HG03066 (cell line): ENCODE results near the gene PDE1C.
"Not testable (repeated sequence)": the region's sequence is repeated elsewhere in the genome, so short reads cannot be mapped to it uniquely, and the experiment has no call there.

Source experiments
- ATAC-seq: cut with Tn5 transposase; IDR thresholded peaks from one replicate; pipeline ENCODE4 v1.9.1; 2021; ENCODE audit warnings: low read depth; ENCODE audit not compliant: unreplicated experiment

PDE1C gene

DNA sequence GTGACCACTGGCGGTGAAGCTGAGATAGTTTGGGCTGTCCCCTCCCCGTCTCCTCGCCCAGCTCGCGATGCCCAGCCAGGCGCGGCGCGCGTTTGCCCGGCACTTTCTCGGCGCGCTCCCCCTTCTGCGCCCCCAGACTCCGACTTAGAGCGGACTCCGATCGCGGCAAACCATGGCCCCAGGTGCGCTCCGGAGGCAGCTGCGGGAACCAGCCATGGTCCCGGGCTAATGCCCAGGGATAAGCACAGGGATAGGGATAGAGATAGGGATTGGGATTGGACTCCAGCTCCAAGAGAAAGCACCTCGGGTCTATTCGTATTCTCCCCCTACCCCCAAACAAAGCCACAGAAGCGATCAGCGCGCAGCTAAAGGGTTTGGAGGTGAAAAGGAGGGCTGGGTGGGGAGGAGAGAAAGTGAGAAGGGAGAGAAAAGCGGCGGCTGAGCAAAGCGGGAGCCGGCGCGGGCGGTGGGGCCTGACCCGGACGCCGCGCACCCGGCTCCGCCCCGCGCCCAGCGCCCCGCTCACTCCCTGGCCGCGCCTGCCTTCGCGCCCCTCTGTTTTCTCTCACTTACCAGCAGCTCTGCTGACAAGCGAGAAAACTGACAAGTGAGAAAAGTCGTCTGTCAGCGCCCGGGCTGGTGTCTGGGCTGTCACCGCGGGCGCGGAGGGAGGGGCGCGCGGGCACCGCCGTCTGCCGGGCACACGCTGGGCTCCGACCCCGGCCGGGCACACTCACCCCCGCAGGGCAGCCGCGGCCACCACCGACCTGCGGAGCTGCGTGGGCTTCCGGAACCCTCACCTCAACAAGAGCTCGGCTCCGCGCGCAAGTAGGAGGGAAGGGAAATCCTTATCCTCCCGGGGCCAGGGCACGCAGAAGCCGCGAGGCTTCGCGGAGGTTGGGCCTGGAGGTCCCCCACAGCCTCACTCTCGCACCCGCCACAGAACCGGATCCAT is at the start of gene PDE1C:
TSS of gene PDE1C (minus strand) at position 2 of the 955 bp plus-strand sequence.
- no peak for ATAC-seq

DNA sequence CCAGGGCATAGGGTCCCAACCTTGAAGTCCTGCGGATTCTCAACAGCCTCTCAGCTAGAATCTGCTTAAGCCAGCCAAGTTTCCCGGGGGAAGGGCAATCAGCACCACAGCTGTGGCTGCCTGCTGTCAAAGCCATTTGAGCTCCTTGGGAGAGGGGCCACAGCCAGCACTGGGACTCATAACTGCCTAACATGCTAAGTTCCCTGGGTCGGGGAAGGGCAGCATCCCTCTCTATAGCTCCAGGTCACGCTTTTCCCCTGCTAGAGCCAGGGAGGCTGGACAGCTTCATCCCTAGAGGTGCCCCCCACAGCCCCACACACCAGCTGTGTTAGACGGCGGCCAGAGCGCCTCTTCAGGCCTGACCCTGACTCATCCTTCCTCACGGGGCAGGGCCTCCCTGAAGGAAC is 49.6 kb upstream of the PDE1C start:
- ATAC-seq, result no peak

DNA sequence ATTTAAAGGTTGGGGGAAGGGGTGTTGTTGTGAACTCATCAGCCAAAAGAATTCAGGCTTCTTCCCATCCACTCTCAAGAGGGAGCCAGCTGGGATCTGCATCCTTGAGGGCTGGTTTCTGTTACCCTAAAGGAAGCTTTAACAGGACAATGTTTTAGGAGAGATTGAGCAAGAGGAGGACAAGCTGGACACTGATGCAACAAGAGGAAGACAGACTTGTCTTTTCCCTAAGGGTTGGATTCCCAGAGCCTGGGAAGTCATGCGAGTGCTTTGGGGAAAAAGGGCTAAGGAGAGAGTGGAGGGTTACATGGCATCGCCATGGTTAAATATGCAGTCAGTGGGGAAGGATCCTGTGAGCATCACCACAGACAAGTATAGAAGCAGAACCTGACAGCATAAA is 47.6 kb upstream of the PDE1C start:
- ATAC-seq, result no peak

DNA sequence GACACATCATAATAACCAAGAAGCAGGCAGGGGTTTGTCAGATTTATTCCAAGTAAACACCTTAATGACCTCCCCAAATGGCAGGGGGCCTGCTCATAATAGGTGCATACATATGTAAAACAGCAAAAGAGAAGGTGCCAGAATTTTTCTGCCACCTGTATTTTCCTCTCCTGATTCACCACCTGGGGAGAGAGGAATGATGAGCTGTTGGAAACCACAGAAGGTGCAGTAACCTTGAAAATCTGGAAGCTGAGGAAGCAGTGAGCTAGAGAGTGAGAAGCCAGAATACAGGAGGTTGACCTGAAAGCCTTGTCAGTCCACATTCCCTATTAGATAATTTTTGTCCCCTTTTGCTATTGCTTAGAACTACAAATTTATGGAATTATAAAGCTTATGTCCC is 46.2 kb upstream of the PDE1C start:
- no peak for ATAC-seq

DNA sequence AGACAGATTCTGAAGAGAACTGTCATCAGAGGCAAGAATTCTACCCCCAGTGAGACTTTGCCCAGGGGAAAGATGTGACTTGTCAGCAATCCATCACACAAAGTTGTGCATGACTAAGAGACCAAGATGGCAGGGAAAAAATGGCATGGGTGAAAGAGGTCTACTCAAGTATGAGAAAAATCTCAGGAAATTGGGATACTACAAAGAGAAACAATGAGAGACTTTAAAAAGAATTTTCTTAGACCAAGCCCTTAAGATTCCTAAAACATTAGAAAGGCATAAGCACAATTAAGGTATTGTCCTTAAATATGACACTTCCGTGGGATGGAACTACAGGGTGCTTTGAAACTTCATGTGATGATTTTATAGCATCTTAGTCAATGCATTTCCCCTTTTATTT is 45.6 kb upstream of the PDE1C start:
- no peak for ATAC-seq

DNA sequence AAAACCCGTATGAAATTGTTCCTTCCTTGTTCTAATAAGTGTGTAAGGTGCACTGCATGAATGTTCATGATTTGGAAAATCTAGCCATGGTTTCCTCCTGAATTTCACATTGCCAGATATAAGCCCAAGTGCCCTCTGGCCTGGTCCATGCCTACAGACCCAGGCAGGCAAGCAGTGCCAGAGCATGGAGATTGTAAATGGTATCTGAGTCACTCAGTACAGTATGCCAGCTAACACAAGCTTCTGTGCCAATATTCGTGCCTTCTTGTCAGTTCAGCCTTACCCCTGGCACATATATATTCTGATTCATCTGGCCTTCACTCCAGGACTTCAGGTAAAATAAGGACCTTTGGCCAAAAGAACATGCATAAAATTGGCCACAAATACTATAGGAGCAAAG is 38.4 kb upstream of the PDE1C start:
- ATAC-seq, result no peak

DNA sequence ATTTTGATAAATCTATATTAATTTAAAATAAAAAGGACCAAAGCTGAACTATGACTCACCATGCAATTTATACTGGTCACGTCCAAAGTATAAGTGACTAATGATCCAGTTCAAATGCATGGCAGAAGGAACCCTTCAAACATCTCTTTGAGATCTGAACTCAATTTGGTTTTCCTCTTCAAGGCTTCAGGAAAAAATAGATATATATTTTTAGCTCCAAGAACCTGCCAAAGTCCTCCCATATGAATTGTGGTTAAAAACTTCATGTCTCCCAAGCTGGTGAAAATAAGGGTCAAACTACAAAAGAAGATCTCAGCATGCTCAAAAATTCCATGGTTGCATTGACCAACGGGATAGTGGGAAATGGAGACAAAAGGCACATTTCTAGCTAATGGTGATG is 34.6 kb upstream of the PDE1C start:
- ATAC-seq, result no peak

DNA sequence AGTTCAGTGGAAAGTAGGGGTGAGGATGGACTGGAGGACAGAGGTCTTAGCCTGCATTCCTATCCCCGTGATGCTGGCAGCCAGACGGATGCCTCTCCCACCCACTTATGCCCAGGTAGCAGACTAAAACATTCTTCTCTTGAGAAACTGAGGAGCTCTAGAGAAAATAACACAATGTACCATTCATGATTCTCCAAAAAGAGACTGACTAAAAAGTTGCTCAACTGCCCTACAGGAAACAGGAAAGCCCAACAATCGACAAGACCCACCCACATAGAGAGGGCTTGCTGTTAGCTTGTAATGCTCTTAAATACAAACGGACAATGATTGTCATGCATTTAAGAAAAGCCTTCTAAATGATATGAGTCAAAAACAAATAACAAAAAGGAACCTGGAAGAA is 33.2 kb upstream of the PDE1C start:
- no peak for ATAC-seq

DNA sequence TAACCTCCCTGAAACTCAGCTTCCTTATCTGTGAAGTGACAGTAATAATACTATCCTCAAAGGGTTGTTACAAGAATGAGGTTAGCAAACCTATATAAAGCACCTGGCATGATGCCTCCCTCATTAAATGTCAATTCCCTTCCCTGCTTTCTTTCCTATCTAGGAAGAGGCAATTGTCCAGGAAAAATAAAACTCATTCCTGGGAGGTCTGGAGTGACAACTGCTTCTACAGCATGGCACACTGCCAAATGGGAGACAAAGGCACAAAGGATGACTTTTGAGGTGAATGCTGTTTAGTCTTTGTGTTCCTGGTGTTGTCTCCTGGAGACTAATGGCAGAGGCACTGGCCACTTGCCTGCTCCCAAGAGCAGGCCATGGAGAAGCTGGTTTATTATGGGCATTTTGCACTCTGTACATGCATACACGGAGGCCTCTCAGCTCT is 32.2 kb upstream of the PDE1C start:
- no peak for ATAC-seq

DNA sequence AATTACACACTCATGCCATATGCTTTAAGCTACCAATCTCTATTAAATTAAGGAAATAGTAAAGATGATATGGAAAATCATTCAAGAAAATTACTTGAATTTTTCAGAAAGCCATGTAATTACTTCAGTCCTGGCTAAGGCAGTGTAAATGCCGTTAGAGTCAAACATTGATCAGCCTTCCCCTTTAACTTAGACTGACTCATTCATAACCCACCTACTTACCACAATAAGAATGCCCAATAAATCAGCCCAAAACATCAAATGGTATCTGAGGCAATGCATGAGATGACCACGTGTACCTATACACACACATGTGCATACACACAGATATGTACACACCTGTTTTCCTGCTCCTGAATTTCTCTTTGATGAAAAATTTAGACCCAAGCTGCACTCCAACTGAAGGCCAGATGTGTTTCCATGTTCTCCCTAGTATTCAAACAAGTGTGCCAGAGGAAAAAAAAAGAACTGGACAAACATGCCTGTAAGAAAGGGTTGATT is 30.2 kb upstream of the PDE1C start:
- ATAC-seq, result no peak

DNA sequence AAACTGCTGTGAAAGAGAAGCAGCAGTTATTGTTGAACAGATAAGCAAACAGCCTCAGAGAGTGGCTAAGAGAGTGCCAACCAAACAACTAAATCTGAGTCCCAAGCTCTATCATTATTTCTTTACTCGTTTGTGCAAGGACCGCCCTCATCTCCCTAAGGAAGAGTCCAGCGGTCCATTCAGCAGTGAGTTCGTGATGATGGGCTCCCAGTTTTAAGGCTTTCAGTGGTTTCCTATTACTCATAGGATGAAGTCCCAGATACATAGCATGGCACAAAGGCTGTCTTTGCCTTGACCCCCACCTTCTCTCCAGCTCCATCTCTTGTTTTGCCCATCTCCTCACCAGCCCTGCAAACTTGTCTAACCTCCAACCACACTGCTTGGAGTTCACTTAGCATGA is 24.3 kb upstream of the PDE1C start:
- ATAC-seq, result no peak

DNA sequence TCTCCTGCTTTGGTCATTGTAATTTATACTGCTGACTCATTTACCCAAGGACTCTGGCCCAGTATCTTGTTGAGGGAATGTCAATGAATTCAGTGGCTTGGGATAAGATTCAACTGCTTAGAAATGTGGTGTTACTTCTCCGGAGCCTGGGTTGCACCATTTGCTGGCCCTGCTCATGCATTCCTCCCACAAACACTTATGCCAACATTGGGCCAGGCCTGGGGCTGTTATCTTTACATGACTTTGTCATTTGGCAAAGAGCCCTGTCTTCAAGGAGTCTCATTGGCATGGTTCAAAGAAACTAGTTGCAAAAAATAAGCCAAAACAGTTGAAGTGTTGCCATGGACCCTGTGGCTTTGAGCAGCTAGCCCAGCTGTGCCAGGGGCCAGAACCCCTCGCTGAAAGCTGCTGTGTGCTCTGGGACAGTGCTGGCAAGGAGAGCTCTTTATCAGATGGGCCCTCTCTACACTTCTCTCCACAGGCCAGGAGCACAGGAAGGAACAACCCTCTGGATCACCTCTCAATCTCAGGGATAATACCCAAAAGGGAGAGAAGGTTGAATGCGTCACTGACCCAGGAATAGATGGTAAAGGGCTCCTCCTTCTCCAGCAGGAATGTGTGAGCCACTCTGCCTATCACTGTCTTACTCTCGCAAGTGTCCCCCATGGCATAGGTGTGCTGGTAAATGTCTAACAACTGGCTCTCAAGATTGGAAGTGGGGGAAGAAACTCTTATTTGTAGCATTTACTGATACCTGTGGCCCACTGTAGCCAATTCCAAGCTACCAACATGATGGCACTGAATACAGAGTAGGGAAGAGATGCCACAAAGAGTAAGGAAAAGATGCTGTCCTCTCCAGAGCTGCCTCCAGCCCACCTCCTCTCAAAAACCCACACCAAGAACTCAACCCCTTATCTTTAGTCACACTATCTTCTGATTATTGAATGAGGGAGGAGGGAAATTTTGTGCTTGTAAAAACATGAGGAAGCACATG is 23.5 kb upstream of the PDE1C start:
- ATAC-seq, result no peak

DNA sequence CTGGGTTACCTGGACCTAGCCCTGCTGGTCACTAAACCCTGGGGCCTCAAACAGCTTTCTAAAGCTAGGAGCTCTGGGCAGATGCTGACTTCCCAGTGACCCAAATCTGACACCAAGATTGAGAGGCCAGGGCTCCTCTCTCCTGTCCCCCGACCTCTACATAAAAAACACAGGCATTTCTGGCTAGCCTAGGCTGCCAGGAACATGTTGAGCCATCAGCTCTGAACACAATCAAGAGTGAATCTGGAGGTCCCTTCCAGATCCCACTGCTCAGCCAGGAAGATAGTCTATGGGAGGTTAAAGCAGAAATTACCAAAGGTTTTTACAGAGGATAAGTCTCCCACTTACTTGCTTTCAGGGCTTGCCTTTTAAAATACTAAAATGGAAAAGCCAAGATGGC is 22.1 kb upstream of the PDE1C start:
- no peak for ATAC-seq

DNA sequence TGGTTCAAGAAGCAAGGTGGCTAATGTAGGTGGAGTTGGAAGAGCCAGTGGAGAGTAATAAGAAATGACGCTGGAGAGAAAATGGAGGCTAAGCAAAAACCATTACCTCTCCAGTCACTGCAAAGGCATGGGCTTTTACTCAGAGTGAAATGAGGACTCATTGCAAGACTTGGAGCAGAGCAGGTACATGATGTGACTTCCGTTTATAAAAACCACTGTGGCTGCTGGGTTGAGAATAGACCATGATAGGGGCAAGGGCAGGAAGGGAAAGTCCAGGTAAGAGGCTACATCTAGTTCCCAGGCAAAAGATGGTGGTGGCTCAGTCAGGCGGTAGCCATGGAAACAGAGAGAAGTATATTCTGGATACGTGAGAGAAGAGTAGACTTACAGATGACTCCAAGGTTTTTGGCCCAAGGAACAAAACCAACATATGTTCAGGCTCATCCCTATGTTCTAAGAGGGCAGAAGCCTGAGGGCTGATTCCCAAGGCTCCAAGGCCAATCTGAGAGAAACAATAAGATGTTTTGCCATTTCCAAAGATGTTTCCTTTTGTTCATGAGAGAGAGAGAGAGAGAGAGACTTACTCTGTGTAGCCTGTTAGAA is 21.5 kb upstream of the PDE1C start:
- ATAC-seq, result no peak

DNA sequence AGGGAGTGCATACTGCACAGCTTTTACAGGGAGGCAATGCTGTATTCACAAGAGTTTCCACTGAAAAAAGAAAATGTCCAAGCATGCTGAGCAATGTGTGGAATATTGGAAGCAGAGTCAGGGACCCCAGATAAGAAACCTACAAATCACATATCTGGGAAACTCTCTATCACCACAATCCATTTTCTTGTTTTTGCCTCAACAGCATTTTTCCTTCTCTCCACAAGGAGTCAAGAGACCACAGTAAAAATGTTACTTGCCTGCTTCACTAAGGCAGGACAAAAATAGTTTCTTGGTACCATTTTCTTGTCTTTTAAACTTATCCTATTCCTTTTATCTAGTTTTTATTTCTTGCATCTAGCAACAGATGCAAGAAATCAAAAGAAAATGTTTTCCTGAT is 19.5 kb upstream of the PDE1C start:
- no peak for ATAC-seq

DNA sequence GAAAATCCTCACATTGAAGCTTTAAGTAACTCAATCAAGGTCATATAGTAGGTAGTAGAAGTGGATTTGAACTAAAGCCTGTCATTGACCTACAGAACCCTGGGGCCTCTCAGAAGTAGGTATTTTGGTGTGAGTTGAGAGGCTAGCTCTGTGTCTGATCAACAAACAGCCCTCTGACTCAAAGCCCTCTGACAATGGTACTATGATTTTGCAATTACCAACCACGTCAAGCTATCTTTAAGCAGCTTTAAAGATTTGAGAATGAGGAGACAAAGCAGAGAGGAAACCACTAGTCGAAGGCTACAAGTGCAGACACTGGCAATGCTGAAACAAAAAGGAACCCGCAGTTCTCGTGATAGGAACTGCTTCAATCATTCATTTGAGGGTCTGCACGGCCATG is 19.0 kb upstream of the PDE1C start:
- ATAC-seq, result no peak

DNA sequence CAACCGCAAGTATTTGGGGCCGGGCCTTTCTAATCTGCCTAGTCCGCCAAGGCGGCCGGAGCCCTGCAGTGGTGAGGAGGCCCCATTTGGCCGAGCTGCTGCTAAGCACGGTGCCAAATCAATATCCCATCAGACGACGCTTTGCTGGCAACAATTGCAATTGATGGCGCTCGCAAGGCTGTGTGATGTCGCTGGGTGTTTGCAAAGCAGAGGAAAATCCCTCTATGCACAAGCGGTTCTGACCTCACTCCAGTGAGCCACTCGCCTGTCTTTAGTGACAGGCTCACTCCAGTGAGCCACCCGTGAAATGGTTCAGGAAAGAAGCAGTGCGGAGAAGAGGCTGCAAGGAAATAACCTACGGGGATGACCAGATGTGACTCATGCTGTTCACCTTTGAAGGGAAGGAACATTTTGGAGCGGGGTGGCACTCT is 18.3 kb upstream of the PDE1C start:
- ATAC-seq, result no peak

DNA sequence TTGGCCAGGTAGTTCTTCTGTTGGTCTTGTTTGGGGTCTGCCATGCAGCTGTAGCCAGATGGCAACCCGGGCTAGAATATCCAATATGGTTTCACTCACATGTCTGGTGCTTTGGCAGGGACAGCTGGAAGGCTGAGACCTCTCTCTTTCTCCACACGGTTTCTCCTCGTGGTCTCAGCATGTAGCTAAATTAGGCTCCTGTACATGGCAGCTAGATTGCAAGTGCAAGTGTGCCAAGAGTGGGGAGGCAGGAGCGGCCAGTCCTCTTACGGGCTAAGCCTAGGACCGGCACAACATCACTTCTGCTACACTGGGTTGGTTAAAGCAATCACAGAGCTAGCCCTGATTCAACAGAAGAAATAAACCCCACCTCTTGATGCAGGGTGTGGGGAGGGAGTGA is 9.3 kb upstream of the PDE1C start:
- no peak for ATAC-seq

DNA sequence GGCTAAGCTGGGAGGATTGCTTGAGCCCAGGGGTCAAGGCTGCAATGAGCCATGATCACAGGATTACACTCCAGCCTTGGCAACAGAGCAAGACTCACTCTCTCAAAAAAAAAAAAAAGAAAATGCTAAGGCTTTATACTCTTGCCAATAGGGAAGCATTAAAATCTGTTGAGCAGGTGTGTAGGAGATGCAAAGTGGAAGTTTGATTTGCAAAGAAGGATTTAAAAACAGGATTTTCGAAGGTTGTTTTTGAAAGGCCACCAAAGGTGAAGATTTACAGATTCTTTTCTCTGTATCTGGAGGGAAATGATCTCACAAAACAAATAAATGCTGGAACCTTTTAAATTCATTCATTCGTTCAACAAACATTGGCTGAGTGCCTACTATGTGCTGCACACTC is 8.6 kb upstream of the PDE1C start:
- no peak for ATAC-seq

DNA sequence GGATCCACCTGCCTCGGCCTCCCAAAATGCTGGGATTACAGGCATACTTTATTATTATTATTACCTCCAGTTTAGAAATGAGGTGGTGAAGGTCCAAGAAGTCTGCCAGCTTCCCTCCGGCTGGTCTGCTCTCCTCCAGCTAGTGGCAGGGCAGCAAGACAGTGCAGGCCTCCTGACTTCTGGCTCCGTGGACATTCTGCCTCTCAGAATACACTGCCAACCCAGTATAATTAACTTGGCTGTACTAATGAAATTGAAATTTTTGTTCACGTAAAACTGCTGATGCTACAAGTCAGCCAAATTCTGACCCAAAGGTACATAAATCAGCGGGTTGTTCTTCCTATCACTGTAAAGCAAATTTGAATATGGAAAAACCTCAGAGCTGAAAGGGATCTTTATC is 7.6 kb upstream of the PDE1C start:
- ATAC-seq, result no peak

DNA sequence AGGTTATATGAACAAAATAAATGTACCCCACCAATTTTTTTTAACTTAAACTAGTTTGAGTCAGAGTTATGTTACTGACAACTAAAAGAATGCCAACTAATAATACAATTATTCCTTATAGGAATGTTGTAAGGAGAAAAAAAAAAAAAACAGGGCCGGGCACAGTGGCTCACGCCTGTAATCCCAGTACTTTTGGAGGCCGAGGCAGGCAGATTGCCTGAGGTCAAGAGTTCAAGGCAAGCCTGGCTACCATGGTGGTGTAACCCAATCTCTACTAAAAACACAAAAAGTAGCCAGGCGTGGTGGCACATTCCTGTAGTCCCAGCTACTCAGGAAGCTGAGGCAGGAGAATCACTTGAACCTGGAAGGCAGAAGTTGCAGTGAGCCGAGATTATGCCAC is 6.6 kb upstream of the PDE1C start:
- not testable (repeated sequence) for ATAC-seq
